Renal cortical epithelial cell (primary cell): Measurements from ENCODE around the gene ABCB11. TPM values are rescaled to one million over a fixed set of nuclear protein-coding genes. Genes with fewer than 3 reads are reported as not detected.
"Not testable (repeated sequence)": the region's sequence is repeated elsewhere in the genome, so short reads cannot be mapped to it uniquely, and the experiment has no call there.

Experiments
- DNase-seq: peaks from one replicate; pipeline ENCODE4 v3.0.0-alpha.2; 2011; ENCODE audit warnings: low read depth
- total RNA-seq: library from RNA; depleted of rRNA; stranded (reverse); fragments of >200 nt; gene quantifications from 2 replicates; pipeline ENCODE4 v1.2.3, GENCODE V29; 2014

Gene ABCB11
- total RNA-seq, 1 donor from 2014 or later = not detected

DNA sequence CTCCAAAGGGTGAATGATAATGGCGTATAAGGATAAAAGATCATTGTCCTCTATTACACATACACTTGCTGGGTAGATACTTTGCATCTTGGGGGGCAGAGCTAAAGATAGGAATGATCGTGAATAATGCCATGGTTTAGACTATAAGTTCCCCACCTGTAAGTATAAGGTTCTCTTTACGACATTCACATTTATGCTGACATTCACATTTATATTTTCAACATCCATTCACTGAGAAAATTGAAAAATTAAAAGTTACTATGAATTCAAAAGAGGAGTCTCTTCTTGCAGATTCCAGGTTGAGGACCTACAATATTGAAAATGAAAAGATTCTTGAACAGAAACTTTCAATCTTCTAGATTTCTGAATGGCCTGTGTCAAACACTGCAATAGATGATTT is 138.8 kb downstream of the ABCB11 start:
- no peak for DNase-seq

DNA sequence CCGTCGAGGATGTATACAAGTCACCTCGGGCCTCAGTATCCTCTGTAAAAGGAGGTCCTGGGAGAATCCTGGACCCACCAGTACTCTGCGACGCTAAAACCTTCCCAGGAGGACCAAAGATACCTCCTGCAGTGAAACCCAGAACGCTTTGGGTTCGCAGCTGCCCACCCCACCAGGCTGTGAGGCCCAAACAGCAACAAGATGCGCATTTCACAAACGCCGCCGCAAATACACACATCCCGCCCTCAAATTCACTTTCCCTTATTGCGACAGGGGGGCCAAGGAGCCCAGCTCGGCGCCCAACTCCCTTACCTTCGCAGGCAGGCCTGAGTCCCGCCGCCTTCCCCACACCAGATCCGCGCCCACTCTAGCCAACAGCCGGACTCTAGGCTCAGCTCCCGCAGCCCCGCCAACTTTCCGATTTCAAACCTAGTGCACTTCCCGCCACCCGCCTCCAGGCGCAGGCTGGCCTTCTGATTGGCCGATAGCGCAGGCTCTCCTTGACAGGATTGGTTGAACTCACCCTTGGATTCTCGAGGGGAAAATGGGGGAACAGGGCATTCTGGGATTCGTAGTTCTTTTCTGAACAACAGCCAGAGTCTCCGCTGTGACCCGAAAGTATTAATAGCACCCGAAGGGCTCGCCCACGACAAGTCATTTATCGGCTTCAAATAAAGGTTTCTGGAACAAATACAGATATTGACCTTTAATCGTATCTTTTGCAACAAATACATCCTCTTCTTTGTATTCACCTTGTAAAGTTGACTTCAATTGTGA is 140.9 kb downstream of the ABCB11 start, which contains the start of gene SPC25:
Gene SPC25 (minus strand): TSS at position 425 of the 777 bp plus-strand sequence. CDS start 911 bp downstream, outside the sequence.
- DNase-seq = peak; percentile 86

DNA sequence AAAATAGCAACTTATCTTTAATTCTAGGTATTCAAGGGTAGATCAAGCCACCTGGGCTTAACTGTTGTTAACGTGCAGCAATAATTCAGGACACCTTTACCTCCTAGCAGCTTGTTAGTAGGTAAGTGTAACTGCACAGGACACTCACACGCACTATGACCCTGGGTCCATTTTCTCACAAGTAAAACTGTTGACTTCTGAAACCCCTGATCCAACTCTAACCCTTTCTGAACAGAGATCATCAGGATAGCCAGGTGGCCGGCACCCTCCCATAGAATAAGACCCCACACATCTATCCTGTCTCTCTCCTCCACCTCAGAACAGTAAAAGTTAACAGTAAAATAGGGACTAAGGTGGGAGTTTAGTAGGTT is 141.5 kb downstream of the ABCB11 start:
- no peak for DNase-seq

DNA sequence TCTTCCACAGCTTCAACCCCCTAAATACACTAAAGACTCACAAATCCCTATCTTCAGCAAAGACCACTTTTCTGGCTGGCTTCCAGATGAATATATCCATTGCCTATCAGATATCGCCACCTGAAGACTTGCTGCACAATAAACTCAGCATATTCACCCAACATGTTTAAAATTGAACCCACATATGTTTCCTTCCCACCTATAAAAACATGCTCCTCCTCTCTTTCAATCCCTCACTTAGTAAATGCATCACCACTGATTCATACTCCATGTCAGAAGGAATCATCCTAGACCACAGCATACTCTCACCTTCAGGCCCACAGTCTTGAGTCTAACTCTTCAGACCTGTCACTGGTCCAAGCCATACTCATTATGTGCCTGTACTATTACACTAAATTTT is 146.1 kb downstream of the ABCB11 start:
- DNase-seq = peak; percentile 49

DNA sequence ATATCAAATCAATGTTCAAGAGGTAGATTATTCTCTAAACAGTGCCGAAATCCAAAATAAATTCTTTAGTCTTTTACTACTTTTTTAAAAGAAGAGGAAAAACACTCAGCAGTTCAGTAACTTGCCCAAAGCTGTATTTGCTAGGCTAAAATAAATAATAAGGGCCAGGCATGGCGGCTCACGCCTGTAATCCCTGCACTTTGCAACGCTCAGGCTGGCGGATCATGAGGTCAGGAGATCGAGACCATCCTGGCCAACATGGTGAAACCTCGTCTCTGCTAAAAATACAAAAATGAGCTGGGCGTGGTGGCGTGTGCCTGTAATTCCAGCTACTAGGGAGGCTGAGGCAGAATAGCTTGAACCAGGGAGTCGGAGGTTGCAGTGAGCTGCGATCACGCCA is 149.0 kb downstream of the ABCB11 start:
- DNase-seq = not testable (repeated sequence)

DNA sequence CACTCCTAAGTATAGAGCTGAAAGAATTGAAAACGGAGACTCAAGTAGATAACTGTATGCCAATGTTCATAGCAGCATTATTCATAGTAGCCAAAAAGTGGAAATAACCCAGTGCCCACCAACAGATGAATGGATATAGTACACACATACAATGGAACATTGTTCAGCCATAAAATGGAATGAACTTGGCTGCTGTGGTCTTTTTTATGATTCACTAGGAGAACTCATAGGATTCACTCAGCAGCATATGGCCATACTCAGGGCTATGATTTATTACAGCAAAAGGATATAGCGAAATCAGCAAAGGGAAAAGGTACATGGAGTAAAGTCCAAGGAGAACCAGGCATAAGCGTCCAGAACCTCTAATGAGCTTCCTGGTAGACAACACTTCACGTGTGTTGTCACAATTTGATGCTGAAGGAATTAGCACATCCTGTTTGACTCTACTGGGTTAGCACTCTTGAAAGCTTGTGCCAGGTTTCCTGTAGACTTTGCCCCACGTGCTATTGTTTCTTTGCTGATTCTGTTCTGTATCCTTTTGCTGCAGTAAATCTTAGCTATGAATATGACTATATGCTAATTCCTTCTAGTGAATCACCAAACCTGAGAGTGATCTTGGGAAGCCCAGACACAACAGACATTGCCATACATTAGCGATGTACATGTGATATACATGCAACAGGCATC is 156.6 kb downstream of the ABCB11 start:
- DNase-seq = no peak

DNA sequence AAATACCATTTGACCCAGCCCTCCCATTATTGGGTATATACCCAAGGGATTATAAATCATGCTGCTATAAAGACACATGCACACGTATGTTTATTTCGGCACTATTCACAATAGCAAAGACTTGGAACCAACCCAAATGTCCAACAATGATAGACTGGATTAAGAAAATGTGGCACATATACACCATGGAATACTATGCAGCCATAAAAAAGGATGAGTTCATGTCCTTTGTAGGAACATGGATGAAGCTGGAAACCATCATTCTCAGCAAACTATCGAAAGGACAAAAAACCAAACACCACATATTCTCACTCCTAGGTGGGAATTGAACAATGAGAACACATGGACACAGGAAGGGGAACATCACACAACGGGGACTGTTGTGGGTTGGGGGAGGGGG is 160.3 kb downstream of the ABCB11 start:
- DNase-seq = not testable (repeated sequence)

Other genes with a start within 250 kb of the ABCB11 start
- 3.1 and 6.6 TPM in 2 replicates for gene NOSTRIN, start 228.7 kb downstream of the ABCB11 start, total RNA-seq
- gene SPC25, start 140.9 kb downstream of the ABCB11 start, total RNA-seq = 0.60 and 1.2 TPM in 2 replicates
- gene G6PC2, start 130.0 kb downstream of the ABCB11 start, total RNA-seq = not detected in 2 replicates
- gene DHRS9, start 38.2 kb upstream of the ABCB11 start, total RNA-seq = 0.52 TPM in 1 of 2 replicates, not detected in the other